GM12801 (cell line): ENCODE results near the gene PLEKHJ1.

Experiments used
- CTCF ChIP-seq: IDR thresholded peaks from one replicate; pipeline ENCODE4 v1.5.1; 2011; ENCODE audit warnings: control low read depth; ENCODE audit not compliant: insufficient read length; ENCODE audit errors: extremely low read depth

The PLEKHJ1 gene

GRCh38 chr19:2233601-2234280 lies 2.4 kb downstream of the PLEKHJ1 start:
- no peak for TF ChIP-seq CTCF

- TF ChIP-seq CTCF: no peak
Observed at GRCh38 chr19:2232286-2233151, 3.6 kb downstream of the PLEKHJ1 start.

GRCh38 chr19:2231621-2232221 lies 4.4 kb downstream of the PLEKHJ1 start:
- TF ChIP-seq CTCF: no peak

- TF ChIP-seq CTCF: no peak
Observed at GRCh38 chr19:2230807-2231533, 5.2 kb downstream of the PLEKHJ1 start.

GRCh38 chr19:2230033-2230531 lies 6.0 kb downstream of the PLEKHJ1 start:
- no peak for TF ChIP-seq CTCF

GRCh38 chr19:2229103-2230032 lies 6.8 kb downstream of the PLEKHJ1 start:
- TF ChIP-seq CTCF: no peak
